ENCODE results near the gene SYT17.

- TF ChIP-seq CTCF (IDR thresholded peaks at IDR 0.05): no peak
- TF ChIP-seq ZFX (IDR thresholded peaks at IDR 0.05; ENCODE audit: borderline replicate concordance): no peak
Observed at GRCh38 chr16:19294156-19294649, 126.2 kb downstream of the SYT17 start.
